ENCODE measurements around the gene BACE1.

- TF ChIP-seq CTCF (IDR thresholded peaks at IDR 0.05) (no peak), ZFX (IDR thresholded peaks at IDR 0.05; ENCODE audit: borderline replicate concordance) (no peak)
These were observed 13.0 kb downstream of the BACE1 start for GRCh38 chr11:117303101-117303500.
